Thyroid gland (tissue), 4 donors: ENCODE results near the gene HILPDA. TPM values are rescaled to one million over a fixed set of nuclear protein-coding genes. Genes with fewer than 3 reads are reported as not detected.
"Not testable (repeated sequence)": the region's sequence is repeated elsewhere in the genome, so short reads cannot be mapped to it uniquely, and the experiment has no call there.

Experiments used
- DNase-seq, 2 donors: peaks; one replicate each; pipeline ENCODE4 v3.0.0-alpha.2; 2019
- H3K27ac ChIP-seq, 3 donors: fragments of 200-600 bp; sonication (generic); 1 replicate in 2 of 3; 2 replicates in 1 of 3; pipeline ENCODE4 v1.5.1; 2016 to 2019; ENCODE audit warnings: mild to moderate bottlenecking in 1 of 3, moderate library complexity in 1 of 3
- H3K27me3 ChIP-seq: fragments of 200-600 bp; sonication (generic); one replicate; pipeline ENCODE4 v1.5.1; 2019
- H3K36me3 ChIP-seq, 2 donors: fragments of 200-600 bp; sonication (generic); one replicate each; pipeline ENCODE4 v1.5.1; 2016 to 2019
- H3K4me1 ChIP-seq, 2 donors: fragments of 200-600 bp; sonication (generic); one replicate each; pipeline ENCODE4 v1.5.1; 2017 to 2019
- H3K4me3 ChIP-seq, 3 donors: fragments of 200-600 bp; sonication (generic); replicated peaks in 1 of 3; 1 replicate in 2 of 3; 2 replicates in 1 of 3; pipeline ENCODE4 v1.5.1; 2016; ENCODE audit warnings: mild to moderate bottlenecking in 1 of 3
- H3K9me3 ChIP-seq: fragments of 200-600 bp; sonication (generic); one replicate; pipeline ENCODE4 v1.5.1; 2017
- CTCF ChIP-seq, 6 experiments: fragments of 200-600 bp in 3 of 6; fragments of 450-650 bp in 3 of 6; sonication (generic) in 3 of 6; IDR thresholded peaks; one replicate each; pipeline ENCODE4 v1.5.1; 2016 to 2019; ENCODE audit warnings: antibody characterized with exemption in 6 of 6, mild to moderate bottlenecking in 2 of 6, inconsistent platforms in 1 of 6, moderate library complexity in 1 of 6
- POLR2A ChIP-seq, 2 donors: fragments of 450-650 bp; IDR thresholded peaks; one replicate each; pipeline ENCODE4 v1.6.1; 2017; ENCODE audit warnings: antibody characterized with exemption in 2 of 2, mild to moderate bottlenecking in 2 of 2, moderate library complexity in 1 of 2
- WGBS, 2 donors: methylation state at CpG; one replicate each; pipeline ENCODE4 v1.1.5; 2017; 5-methylcytosine and 5-hydroxymethylcytosine counted together
- intact Hi-C: fragments of 100-400 bp; cut with DNase I; formaldehyde crosslinking; loops from one replicate; pipeline ENCODE4 v1.15.1; 2023
- total RNA-seq, 4 donors: library from RNA; depleted of rRNA; stranded (reverse); fragments of >200 nt; gene quantifications; one replicate each; pipeline ENCODE4 v1.2.3, GENCODE V29; 2016

The HILPDA gene
- total RNA-seq, 4 donors from 2014 or later: 5.4 to 21.2 (median 11.3) TPM

GRCh38 chr7:128453836-128454804 lies 1.6 kb upstream of the HILPDA start:
- WGBS, 2 donors: 9 to 19% methylated on average over 10 to 23 of the region's 23 CpGs
- intact Hi-C loops: no loop called here
- Histone ChIP-seq H3K27ac (peak overlapping the region; percentile 69 to 96 (median 96)), H3K9me3 (no peaks in the 10 kb centered on the region), H3K36me3 (no peaks in the 10 kb centered on the region), H3K4me3 (peak overlapping the region in 1 of 3 donors; percentile 56), H3K27me3 (no peaks in the 10 kb centered on the region), H3K4me1 (peaks cover 30 to 39% of the 10 kb centered on the region in 2 donors)
- peak; percentile 91 to 96 for DNase-seq
- peak in 1 of 2 donors; percentile 65 for TF ChIP-seq POLR2A (IDR thresholded peaks at IDR 0.05)
- no peak for TF ChIP-seq CTCF (IDR thresholded peaks at IDR 0.05)

GRCh38 chr7:128454808-128455542 lies 703 bp upstream of the HILPDA start:
- H3K27me3 ChIP-seq: no peaks in the 10 kb centered on the region
- H3K27ac ChIP-seq: peak overlapping the region; percentile 69 to 96 (median 96)
- no peaks in the 10 kb centered on the region for H3K36me3 ChIP-seq
- H3K4me3 ChIP-seq: peak overlapping the region in 1 of 3 donors; percentile 56
- DNase-seq: no peak
- no peak for TF ChIP-seq POLR2A (IDR thresholded peaks at IDR 0.05)
- peak in 1 of 6 experiments; percentile 14 for TF ChIP-seq CTCF (IDR thresholded peaks at IDR 0.05)
- intact Hi-C loops: no loop called here
- no peaks in the 10 kb centered on the region for H3K9me3 ChIP-seq
- peaks cover 30 to 39% of the 10 kb centered on the region in 2 donors for H3K4me1 ChIP-seq
- WGBS, 2 donors: 44 to 47% methylated on average over 25 of the region's 25 CpGs

GRCh38 chr7:128456255-128456725 lies 612 bp downstream of the HILPDA start:
- no peaks in the 10 kb centered on the region for H3K9me3 ChIP-seq
- peak overlapping the region; percentile 41 to 56 (median 50) for H3K4me3 ChIP-seq
- no peaks in the 10 kb centered on the region for H3K27me3 ChIP-seq
- intact Hi-C loops: no loop called here
- peaks cover 30 to 39% of the 10 kb centered on the region in 2 donors for H3K4me1 ChIP-seq
- TF ChIP-seq POLR2A (IDR thresholded peaks at IDR 0.05) (no peak), CTCF (IDR thresholded peaks at IDR 0.05) (no peak)
- no peaks in the 10 kb centered on the region for H3K36me3 ChIP-seq
- DNase-seq: no peak
- H3K27ac ChIP-seq: peak overlapping the region in 2 of 3 donors; percentile 96
- WGBS, 2 donors: 3 to 8% methylated on average over 5 of the region's 5 CpGs

GRCh38 chr7:128457385-128457784 lies 1.7 kb downstream of the HILPDA start:
- H3K27ac ChIP-seq, H3K9me3 ChIP-seq, H3K36me3 ChIP-seq, DNase-seq, H3K27me3 ChIP-seq, intact Hi-C loops, H3K4me3 ChIP-seq: not testable (repeated sequence)
- peaks cover 30 to 39% of the 10 kb centered on the region in 2 donors for H3K4me1 ChIP-seq
- WGBS, 2 donors: 80 to 83% methylated on average over 1 to 6 of the region's 6 CpGs

GRCh38 chr7:128458956-128459355 lies 3.3 kb downstream of the HILPDA start:
- peaks cover 25 to 31% of the 10 kb centered on the region in 2 donors for H3K4me1 ChIP-seq
- intact Hi-C loops: loop anchor here (2.0 kb wide), 1 partner anchor 32 kb away; no protein-coding TSS in a partner anchor
- H3K27ac ChIP-seq: no peak overlapping the region
- H3K36me3 ChIP-seq: no peaks in the 10 kb centered on the region
- H3K9me3 ChIP-seq: no peaks in the 10 kb centered on the region
- H3K27me3 ChIP-seq: no peaks in the 10 kb centered on the region
- H3K4me3 ChIP-seq: no peak overlapping the region
- 60 to 64% methylated on average over 3 of the region's 3 CpGs for WGBS, 2 donors
- TF ChIP-seq POLR2A (IDR thresholded peaks at IDR 0.05) (no peak), CTCF (IDR thresholded peaks at IDR 0.05) (no peak)
- no peak for DNase-seq
